Uterus (tissue), 4 donors: ENCODE results near the gene PRRC2A. TPM values are rescaled to one million over a fixed set of nuclear protein-coding genes. Genes with fewer than 3 reads are reported as not detected.

Experiments used
- DNase-seq, 2 donors: peaks; one replicate each; pipeline ENCODE4 v3.0.0-alpha.2; 2019 to 2020
- H3K27ac ChIP-seq, 2 donors: fragments of 200-600 bp; sonication (generic); 1 replicate in 1 of 2; 2 replicates in 1 of 2; pipeline ENCODE4 v1.5.1; 2016 to 2018
- H3K27me3 ChIP-seq, 2 donors: fragments of 200-600 bp; sonication (generic); one replicate each; pipeline ENCODE4 v1.5.1; 2018 to 2019; ENCODE audit warnings: control low read depth in 1 of 2
- H3K36me3 ChIP-seq, 2 donors: fragments of 200-600 bp; sonication (generic); one replicate each; pipeline ENCODE4 v1.5.1; 2019; ENCODE audit warnings: control low read depth in 1 of 2
- H3K4me1 ChIP-seq, 2 donors: fragments of 200-600 bp; sonication (generic); one replicate each; pipeline ENCODE4 v1.5.1; 2018 to 2019; ENCODE audit warnings: control low read depth in 1 of 2
- H3K4me3 ChIP-seq, 2 donors: fragments of 200-600 bp; sonication (generic); 1 replicate in 1 of 2; 2 replicates in 1 of 2; pipeline ENCODE4 v1.5.1; 2018 to 2019; ENCODE audit warnings: mild to moderate bottlenecking in 1 of 2
- H3K9me3 ChIP-seq, 2 donors: fragments of 200-600 bp; sonication (generic); one replicate each; pipeline ENCODE4 v1.5.1; 2019; ENCODE audit warnings: control low read depth in 1 of 2
- CTCF ChIP-seq, 4 experiments: fragments of 200-600 bp in 2 of 4; fragments of 450-650 bp in 2 of 4; sonication (generic) in 2 of 4; IDR thresholded peaks; one replicate each; pipeline ENCODE4 v1.5.1; 2016 to 2019; ENCODE audit warnings: antibody characterized with exemption in 4 of 4, mild to moderate bottlenecking in 2 of 4, moderate library complexity in 1 of 4
- POLR2A ChIP-seq, 2 donors: fragments of 450-650 bp; IDR thresholded peaks; one replicate each; pipeline ENCODE4 v1.6.1; 2016; ENCODE audit warnings: antibody characterized with exemption in 2 of 2, mild to moderate bottlenecking in 1 of 2, moderate library complexity in 1 of 2
- intact Hi-C: fragments of 100-400 bp; cut with DNase I; formaldehyde crosslinking; loops from one replicate; pipeline ENCODE4 v1.15.1; 2023; ENCODE audit warnings: low total_unique reads
- total RNA-seq, 4 donors: library from RNA; depleted of rRNA in 3 of 4; stranded (reverse); fragments of >200 nt in 3 of 4; gene quantifications; one replicate each; pipeline versions ENCODE4 v1.1.0 to v1.2.4, GENCODE V29; 2014 to 2023
- donor health status: DM: yes; HTN: yes; CAD: no.

PRRC2A gene
- total RNA-seq, 4 donors from 2014 or later = 35.4 to 218 (median 48.0) TPM

DNA sequence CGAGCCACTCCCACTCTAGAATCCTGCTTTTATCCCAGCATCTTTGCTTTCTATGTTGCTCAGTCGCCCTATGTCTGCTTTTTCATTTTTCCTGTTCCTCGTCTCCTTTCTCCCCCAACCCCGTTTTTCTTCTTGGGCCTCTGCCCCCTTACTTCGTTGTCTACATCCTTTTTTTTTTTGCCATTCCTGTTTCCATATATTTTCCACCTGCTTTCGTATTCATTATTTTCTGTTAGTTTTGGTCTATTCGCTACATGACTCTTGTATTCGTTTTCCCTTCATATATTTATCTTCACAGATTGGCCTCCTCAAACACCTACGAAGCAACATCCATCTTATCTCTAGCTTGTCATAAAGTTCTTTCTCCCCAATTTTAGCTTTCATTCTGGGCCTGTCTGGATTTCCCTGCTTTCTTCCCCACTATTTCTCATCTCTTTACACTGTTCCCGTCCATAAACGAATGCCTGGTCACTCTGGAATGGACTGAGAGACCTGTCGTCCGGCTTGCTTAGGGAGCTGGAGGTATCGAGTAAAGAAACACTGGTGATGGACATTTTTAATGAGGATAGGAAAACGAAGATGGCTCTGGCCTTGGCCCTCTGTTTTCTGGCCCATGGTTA lies 915 bp downstream of the PRRC2A start:
- no peak for DNase-seq
- Histone ChIP-seq H3K9me3 (no peaks in the 10 kb centered on the region), H3K27ac (peak overlapping the region; percentile 93 to 98), H3K27me3 (no peaks in the 10 kb centered on the region), H3K36me3 (no peaks in the 10 kb centered on the region), H3K4me3 (peak overlapping the region; percentile 54 to 68), H3K4me1 (peaks cover 0 to 8% of the 10 kb centered on the region in 2 donors)
- intact Hi-C loops = no loop called here
- no peak for TF ChIP-seq CTCF (IDR thresholded peaks at IDR 0.05)
- TF ChIP-seq POLR2A (IDR thresholded peaks at IDR 0.05) = no peak

GRCh38 chr6:31621991-31622390 lies 1.5 kb downstream of the PRRC2A start:
- H3K27me3 ChIP-seq = no peaks in the 10 kb centered on the region
- no peak for TF ChIP-seq POLR2A (IDR thresholded peaks at IDR 0.05)
- no peak for TF ChIP-seq CTCF (IDR thresholded peaks at IDR 0.05)
- no peaks in the 10 kb centered on the region for H3K36me3 ChIP-seq
- peaks cover 0 to 8% of the 10 kb centered on the region in 2 donors for H3K4me1 ChIP-seq
- peak overlapping the region; percentile 54 to 68 for H3K4me3 ChIP-seq
- no peak for DNase-seq
- peak overlapping the region; percentile 93 to 98 for H3K27ac ChIP-seq
- H3K9me3 ChIP-seq = no peaks in the 10 kb centered on the region
- intact Hi-C loops = no loop called here

GRCh38 chr6:31622684-31623091 lies 2.2 kb downstream of the PRRC2A start:
- Histone ChIP-seq H3K4me1 (peaks cover 0 to 8% of the 10 kb centered on the region in 2 donors), H3K9me3 (no peaks in the 10 kb centered on the region), H3K27me3 (no peaks in the 10 kb centered on the region), H3K4me3 (no peak overlapping the region), H3K27ac (peak overlapping the region in 1 of 2 donors; percentile 98), H3K36me3 (no peaks in the 10 kb centered on the region)
- TF ChIP-seq POLR2A (IDR thresholded peaks at IDR 0.05) (no peak), CTCF (IDR thresholded peaks at IDR 0.05) (no peak)
- no peak for DNase-seq
- intact Hi-C loops = no loop called here

DNA sequence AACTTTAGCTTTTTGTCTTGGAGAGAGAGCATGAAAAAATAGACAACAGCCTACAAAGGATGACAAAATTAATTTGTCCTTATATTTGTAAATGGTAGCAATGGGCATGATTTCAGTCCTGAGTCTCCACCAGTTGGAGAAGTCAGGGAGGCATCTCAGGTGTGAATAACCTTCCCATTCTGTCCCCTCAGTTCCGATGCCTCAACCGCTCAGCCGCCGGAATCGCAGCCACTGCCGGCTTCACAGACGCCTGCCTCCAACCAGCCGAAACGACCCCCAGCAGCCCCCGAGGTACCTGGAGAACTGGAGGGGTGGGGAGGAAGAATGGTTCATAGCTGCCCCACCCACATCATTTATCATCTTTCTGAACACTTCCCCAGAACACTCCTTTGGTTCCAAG lies 3.6 kb downstream of the PRRC2A start:
- peaks cover 0 to 8% of the 10 kb centered on the region in 2 donors for H3K4me1 ChIP-seq
- no peak overlapping the region for H3K4me3 ChIP-seq
- H3K27ac ChIP-seq = no peak overlapping the region
- H3K27me3 ChIP-seq = no peaks in the 10 kb centered on the region
- DNase-seq = no peak
- H3K9me3 ChIP-seq = no peaks in the 10 kb centered on the region
- intact Hi-C loops = no loop called here
- TF ChIP-seq CTCF (IDR thresholded peaks at IDR 0.05) (no peak), POLR2A (IDR thresholded peaks at IDR 0.05) (no peak)
- H3K36me3 ChIP-seq = no peaks in the 10 kb centered on the region

DNA sequence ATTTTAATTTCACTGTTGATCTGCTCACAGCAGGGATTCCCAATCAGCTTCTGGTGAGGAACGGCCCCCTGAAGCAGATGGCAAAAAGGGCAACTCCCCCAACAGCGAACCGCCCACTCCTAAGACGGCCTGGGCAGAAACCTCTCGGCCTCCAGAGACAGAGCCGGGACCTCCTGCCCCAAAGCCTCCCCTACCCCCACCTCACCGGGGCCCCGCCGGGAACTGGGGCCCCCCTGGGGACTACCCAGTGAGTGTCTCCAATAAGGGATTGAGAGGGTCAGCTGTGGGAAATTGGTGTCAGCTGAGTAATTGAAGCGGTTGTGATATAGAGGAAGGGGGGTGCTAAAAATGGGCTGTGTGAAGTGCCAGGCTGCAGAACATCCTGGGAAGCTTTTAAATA lies 6.4 kb downstream of the PRRC2A start:
- no peak overlapping the region for H3K4me3 ChIP-seq
- H3K4me1 ChIP-seq = peaks cover 0 to 6% of the 10 kb centered on the region in 2 donors
- no peak for DNase-seq
- H3K27ac ChIP-seq = no peak overlapping the region
- intact Hi-C loops = no loop called here
- TF ChIP-seq CTCF (IDR thresholded peaks at IDR 0.05) (no peak), POLR2A (IDR thresholded peaks at IDR 0.05) (no peak)
- no peaks in the 10 kb centered on the region for H3K27me3 ChIP-seq
- H3K9me3 ChIP-seq = no peaks in the 10 kb centered on the region
- H3K36me3 ChIP-seq = no peaks in the 10 kb centered on the region
